ENCODE measurements around the gene ITGA4.
A peak's percentile ranks its signal among the peaks of the same experiment; 100 is the strongest.
"Not testable (repeated sequence)": the region's sequence is repeated elsewhere in the genome, so short reads cannot be mapped to it uniquely, and the experiment has no call there.

The ITGA4 gene

GRCh38 chr2:181457121-181457740 lies at the start of gene ITGA4:
ITGA4 (plus strand) TSS chr2:181457386; CDS start chr2:181457655, 269 bp downstream.
- DNase-seq, result peak; percentile 82

GRCh38 chr2:181408861-181409260 lies 48.3 kb upstream of the ITGA4 start:
- no peak for DNase-seq

- DNase-seq, result peak; percentile 97
These were observed 45.9 kb upstream of the ITGA4 start for GRCh38 chr2:181411105-181411849.

GRCh38 chr2:181419129-181419855 lies 37.9 kb upstream of the ITGA4 start:
- no peak for DNase-seq

DNA sequence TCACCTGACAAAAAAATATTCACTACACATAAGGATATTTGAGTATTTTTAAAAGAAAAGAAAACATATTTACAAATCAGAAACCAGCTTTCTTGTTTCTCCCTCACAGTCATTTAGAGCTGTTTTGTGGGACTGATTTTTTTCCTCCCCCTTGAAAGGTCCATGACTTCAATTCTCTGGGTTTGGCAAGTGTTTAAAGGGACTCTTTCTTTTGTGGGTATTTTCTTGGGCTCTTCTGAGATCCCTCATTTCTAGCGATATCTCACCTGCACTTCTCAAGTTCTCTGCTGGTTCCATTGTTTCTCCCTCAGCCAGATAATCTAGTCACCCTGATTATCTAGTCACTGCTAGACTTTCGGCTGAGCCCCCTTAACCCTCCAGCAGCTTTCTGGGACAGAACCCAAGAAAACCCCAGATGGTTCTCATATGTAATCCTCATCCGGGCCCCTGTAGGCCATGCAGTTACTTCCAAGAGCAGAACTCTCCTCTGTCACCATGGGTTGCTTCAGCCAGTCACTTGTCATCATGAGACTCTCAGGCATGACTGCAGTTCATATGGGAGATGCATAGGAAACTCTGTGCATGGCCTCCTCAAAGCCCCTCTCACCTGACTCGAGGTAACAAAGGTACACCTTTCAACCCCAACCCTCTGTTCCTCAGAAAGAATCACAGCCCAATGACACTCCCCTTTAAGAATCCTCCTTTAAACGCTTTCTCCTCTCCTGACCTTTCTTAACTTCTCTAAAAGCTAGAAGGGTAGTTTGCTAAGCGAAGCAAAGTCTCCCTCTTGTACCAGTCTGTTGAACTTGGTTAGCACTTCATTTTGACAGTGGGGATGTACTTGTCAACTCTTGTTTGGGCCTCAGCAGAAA lies 36.7 kb upstream of the ITGA4 start:
- no peak for DNase-seq

- DNase-seq, result no peak
These were observed 36.1 kb upstream of the ITGA4 start for GRCh38 chr2:181421131-181421458.

GRCh38 chr2:181421464-181421863 lies 35.7 kb upstream of the ITGA4 start:
- no peak for DNase-seq

DNA sequence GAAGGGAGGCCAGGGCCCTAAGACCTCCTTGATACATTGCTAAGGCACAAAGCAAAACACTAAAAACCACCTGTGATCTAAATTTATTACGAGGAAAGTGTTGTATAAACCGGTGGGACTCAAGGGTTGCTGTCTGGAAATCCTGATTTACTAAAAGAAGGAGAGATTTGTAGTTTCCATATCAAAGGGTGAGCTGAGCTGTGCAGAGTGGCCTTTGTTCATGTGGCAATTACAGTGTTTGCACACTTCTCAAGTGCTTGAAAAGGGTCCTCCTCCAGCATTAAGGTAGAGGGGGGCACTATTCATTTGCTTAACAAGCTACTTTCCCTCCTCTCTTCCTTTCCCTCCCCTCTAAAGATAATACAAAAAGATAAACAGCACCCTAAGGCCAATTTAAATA lies 30.5 kb upstream of the ITGA4 start:
- DNase-seq, result no peak

DNA sequence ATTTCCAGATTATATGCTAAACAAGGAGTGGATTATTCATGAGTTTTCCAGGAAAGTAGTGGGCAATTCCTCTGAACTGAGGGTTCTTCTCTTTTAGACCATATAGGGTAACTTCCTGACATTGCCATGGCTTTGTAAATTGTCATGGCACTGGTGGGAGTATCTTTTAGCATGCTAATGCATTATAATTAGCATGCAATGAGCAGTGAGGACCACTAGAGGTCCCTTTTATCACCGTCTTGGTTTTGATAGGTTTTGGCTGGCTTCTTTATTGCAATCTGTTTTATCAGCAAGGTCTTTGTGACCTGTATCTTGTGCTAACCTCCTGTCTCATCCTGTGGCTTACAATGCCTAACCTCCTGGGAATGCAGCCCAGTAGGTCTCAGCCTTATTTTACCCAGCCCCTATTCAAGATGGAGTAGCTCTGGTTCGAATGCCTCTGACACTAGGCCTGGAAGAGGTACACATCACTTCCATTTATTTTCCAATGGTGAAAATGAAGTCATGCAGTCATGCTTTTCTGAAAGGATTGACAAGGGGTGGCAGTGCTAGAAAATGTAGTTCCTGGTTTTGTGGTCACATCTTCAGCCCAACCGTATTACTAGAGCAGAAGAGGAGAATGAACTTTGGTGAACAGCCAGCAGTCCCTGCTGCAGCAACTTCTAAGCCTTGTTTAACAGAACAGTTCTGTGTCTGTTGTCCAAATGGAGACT lies 26.6 kb upstream of the ITGA4 start:
- no peak for DNase-seq

GRCh38 chr2:181431674-181432073 lies 25.5 kb upstream of the ITGA4 start:
- no peak for DNase-seq

- no peak for DNase-seq
These were observed 18.9 kb upstream of the ITGA4 start for GRCh38 chr2:181438261-181438660.

DNA sequence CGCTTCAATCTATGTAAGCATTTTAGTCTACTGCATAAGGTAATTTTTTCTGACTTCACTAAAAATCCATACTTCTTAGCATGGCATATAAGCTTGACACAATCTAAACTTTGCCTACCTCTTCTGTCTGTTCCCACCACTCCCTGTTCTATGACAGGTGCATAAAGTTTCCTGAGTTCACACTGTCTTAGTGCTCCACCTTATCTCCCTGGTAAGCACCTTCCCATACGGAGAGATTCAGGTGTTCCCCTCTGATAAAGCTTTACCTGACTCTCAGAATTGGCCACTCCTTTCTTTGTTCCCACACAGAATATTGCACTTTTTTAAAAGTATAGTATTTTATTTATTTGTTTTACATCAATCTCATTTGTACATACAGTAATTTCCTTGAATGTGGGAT lies 16.8 kb upstream of the ITGA4 start:
- no peak for DNase-seq

DNA sequence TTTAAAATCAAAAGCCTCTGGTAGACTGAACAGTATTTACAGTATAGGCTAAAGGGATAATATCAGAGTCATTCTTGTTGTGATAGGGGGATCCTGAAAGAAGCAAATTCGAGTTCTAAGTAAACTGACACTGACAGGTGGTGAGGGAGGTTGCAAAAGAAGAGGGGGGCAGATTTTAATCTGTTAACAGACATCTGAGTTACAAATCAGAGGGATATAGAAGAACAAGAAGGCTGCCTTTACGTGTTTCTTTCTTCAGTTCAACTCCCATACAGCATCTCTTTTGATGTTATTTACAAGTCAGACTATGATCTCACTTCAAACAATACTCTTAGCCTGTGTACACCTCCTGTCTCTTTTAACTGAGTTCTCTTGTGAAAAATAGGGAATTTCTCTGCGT lies 16.3 kb upstream of the ITGA4 start:
- peak; percentile 7 for DNase-seq

GRCh38 chr2:181441670-181442069 lies 15.5 kb upstream of the ITGA4 start:
- DNase-seq, result no peak

GRCh38 chr2:181444654-181445053 lies 12.5 kb upstream of the ITGA4 start:
- no peak for DNase-seq

GRCh38 chr2:181446985-181447384 lies 10.2 kb upstream of the ITGA4 start:
- no peak for DNase-seq

GRCh38 chr2:181449278-181449677 lies 7.9 kb upstream of the ITGA4 start:
- not testable (repeated sequence) for DNase-seq

DNA sequence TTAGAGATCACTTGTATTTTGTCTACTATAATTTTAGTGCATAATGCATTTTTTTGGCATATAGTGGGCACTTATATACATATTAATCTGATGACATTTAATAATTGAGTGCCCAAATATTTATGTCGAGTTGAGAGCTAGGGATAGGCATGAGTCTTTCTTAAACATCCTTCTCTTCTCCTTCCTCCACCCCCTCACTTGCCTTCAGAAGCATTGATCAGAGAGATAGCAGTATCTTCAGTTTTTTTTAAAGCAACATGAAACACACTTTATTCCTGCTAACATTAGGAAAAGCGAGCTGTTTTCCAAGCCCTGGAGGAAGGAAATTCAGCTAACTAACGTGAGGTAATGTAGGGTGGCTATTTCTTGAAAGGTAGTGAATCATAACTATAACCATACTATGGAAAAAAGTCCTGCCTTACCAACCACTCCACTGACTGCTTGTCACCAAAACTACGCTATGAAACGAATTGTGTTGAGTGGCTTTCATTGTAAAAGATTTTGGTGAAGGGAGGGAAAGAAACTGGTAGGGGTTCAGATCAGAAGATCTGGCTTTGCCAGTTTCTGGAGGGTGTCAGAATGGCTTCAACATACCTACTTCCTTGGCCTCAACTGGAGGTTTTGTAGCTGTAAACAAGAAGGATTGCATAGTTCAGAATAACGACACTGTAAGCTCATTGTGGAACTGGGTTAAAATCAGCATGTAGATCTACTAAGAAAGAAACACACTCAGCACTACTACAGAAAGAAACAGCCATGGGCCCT lies 2.3 kb upstream of the ITGA4 start:
- DNase-seq, result no peak

- DNase-seq, result no peak
These were observed 496 bp upstream of the ITGA4 start for GRCh38 chr2:181456660-181457120.

DNA sequence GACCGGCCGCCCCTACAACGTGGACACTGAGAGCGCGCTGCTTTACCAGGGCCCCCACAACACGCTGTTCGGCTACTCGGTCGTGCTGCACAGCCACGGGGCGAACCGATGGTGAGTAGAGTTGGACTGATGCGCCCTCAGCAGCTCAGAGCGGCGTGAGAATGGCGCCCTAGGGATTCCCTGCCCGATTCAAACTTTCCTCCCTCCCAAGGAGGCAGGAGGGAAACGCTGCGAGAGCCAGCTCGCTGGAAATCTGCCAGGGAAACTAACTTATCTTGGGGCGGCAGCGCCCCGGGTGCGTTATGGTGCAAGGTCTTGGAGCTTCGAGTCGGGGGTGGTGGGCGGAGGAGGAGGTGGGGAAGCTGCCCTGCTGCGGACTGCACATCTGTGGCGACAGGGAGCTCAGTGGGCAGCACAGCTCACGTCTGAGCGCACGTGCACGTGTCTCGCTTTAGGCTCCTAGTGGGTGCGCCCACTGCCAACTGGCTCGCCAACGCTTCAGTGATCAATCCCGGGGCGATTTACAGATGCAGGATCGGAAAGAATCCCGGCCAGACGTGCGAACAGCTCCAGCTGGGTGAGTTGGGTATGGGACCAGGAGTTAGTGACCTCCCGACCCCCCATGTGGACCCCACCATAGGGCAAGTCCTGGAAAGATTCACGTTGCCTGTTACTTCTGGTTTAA lies 697 bp downstream of the ITGA4 start:
- peak; percentile 43 for DNase-seq

DNA sequence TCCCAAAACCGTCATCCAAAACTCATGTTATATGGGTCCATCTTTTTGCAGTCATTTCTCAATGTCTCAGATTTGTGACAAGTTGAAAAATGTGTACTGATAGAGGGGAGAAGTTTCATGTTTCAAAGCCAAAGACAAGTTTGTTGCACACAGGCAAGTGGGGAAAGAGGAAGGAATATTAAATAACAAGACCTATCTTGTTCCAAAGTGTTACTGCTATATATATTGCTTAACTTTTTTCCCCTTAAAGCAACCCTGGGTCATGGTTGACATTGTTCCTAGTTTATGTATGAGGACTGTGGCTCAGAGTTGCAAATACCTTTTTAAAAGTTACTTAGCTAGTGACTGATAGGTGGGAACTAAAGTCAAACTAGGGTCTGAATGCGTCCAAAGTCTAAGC lies 1.7 kb downstream of the ITGA4 start:
- DNase-seq, result no peak
